Hepatocyte (in vitro differentiated cells): ENCODE measurements around the gene LTN1. TPM values are rescaled to one million over a fixed set of nuclear protein-coding genes. Genes with fewer than 3 reads are reported as not detected.
A peak's percentile ranks its signal among the peaks of the same experiment; 100 is the strongest.

ENCODE experiments used
- DNase-seq: peaks from one replicate; pipeline ENCODE4 v3.0.0-alpha.2; 2016; ENCODE audit warnings: low spot score
- H2AFZ ChIP-seq: fragments of 200-600 bp; sonication (generic); 2 replicates; pipeline ENCODE4 v1.6.0; 2016; ENCODE audit warnings: antibody characterized with exemption, mild to moderate bottlenecking
- H3K27ac ChIP-seq: fragments of 200-600 bp; sonication (generic); 2 replicates; pipeline ENCODE4 v1.5.1; 2016; ENCODE audit warnings: mild to moderate bottlenecking
- H3K27me3 ChIP-seq: fragments of 200-600 bp; sonication (generic); 2 replicates; pipeline ENCODE4 v1.6.1; 2016
- H3K36me3 ChIP-seq: fragments of 200-600 bp; sonication (generic); replicated peaks from 2 replicates; pipeline ENCODE4 v1.5.1; 2016; ENCODE audit warnings: low read depth; ENCODE audit not compliant: insufficient read depth
- H3K4me1 ChIP-seq: fragments of 200-600 bp; sonication (generic); 2 replicates; pipeline ENCODE4 v1.5.1; 2016; ENCODE audit warnings: mild to moderate bottlenecking, moderate library complexity; ENCODE audit not compliant: insufficient read depth
- H3K4me2 ChIP-seq: fragments of 200-600 bp; sonication (generic); 2 replicates; pipeline ENCODE4 v1.6.0; 2016
- H3K4me3 ChIP-seq: fragments of 200-600 bp; sonication (generic); 2 replicates; pipeline ENCODE4 v1.5.1; 2016; ENCODE audit warnings: mild to moderate bottlenecking
- H3K79me2 ChIP-seq: fragments of 200-600 bp; sonication (generic); 2 replicates; pipeline ENCODE4 v1.6.0; 2017; ENCODE audit warnings: mild to moderate bottlenecking
- H3K9me2 ChIP-seq: fragments of 200-600 bp; sonication (generic); replicated peaks from 2 replicates; pipeline ENCODE4 v1.6.0; 2017; ENCODE audit warnings: mild to moderate bottlenecking; ENCODE audit not compliant: insufficient read depth
- H3K9me3 ChIP-seq: fragments of 200-600 bp; sonication (generic); 2 replicates; pipeline ENCODE4 v1.5.1; 2016; ENCODE audit warnings: low read depth, mild to moderate bottlenecking
- H4K20me1 ChIP-seq: fragments of 200-600 bp; sonication (generic); 2 replicates; pipeline ENCODE4 v1.6.0; 2016; ENCODE audit warnings: mild to moderate bottlenecking; ENCODE audit not compliant: insufficient read depth, poor library complexity, severe bottlenecking
- CTCF ChIP-seq: fragments of 200-600 bp; sonication (generic); IDR thresholded peaks from 2 replicates; pipeline ENCODE4 v1.5.1; 2016; ENCODE audit warnings: antibody characterized with exemption, mild to moderate bottlenecking; ENCODE audit not compliant: poor library complexity
- EZH2 ChIP-seq: fragments of 200-600 bp; sonication (generic); IDR thresholded peaks from 2 replicates; pipeline ENCODE4 v1.6.1; 2016; ENCODE audit warnings: antibody characterized with exemption, mild to moderate bottlenecking, borderline replicate concordance
- EZH2phosphoT487 ChIP-seq: fragments of 200-600 bp; sonication (generic); IDR thresholded peaks from one replicate; pipeline ENCODE4 v1.6.1; 2018; ENCODE audit warnings: antibody characterized with exemption, mild to moderate bottlenecking, low read depth, moderate library complexity; ENCODE audit not compliant: unreplicated experiment, severe bottlenecking
- WGBS: methylation state at CpG from one replicate; pipeline ENCODE4 v1.1.6; 2016; ENCODE audit warnings: low lambda C conversion rate; ENCODE audit errors: missing lambda C conversion rate; 5-methylcytosine and 5-hydroxymethylcytosine counted together
- polyA plus RNA-seq: library from polyadenylated mRNA; unstranded; fragments of >200 nt; fragmentation: Nextera tagmentation; extraction: Ambion mirVana; gene quantifications from 2 replicates; pipeline ENCODE4 v1.2.1, GENCODE V29; 2016
- total RNA-seq: library from RNA; depleted of rRNA; stranded (reverse); fragments of >200 nt; gene quantifications from 2 replicates; pipeline ENCODE4 v1.2.3, GENCODE V29; 2014

The LTN1 gene
- total and polyA plus RNA-seq, 2 experiments from 2014 or later, result 9.7 to 35.8 TPM

GRCh38 chr21:29024474-29025327 lies 32.0 kb upstream of the LTN1 start, which contains the start of gene USP16:
TSS of gene USP16 (plus strand) at chr21:29024668. CDS start at chr21:29027914, 3,246 bp downstream.
- H3K27ac ChIP-seq, result peak within 1 kb of the TSS; percentile 97
- H3K36me3 ChIP-seq, result no peaks in the 10 kb centered on the region
- H3K4me1 ChIP-seq, result peaks cover 7% of the 10 kb centered on the region
- no peak for TF ChIP-seq CTCF
- TF ChIP-seq EZH2, result no peak
- no peak for TF ChIP-seq EZH2phosphoT487
- under 1% methylated on average over 47 of the region's 48 CpGs for WGBS
- H3K79me2 ChIP-seq, result peaks cover 40% of the 10 kb centered on the region
- peak within 1 kb of the TSS; percentile 76 for H2AFZ ChIP-seq
- DNase-seq, result peak; percentile 96
- no peaks in the 10 kb centered on the region for H3K9me2 ChIP-seq
- peak within 1 kb of the TSS; percentile 78 for H3K4me2 ChIP-seq
- H3K9me3 ChIP-seq, result no peaks in the 10 kb centered on the region
- H3K4me3 ChIP-seq, result peak within 1 kb of the TSS; percentile 36
- peaks cover 3% of the 10 kb centered on the region for H4K20me1 ChIP-seq
- no peaks in the 10 kb centered on the region for H3K27me3 ChIP-seq

- Histone ChIP-seq H3K9me3 (no peaks in the 10 kb centered on the region), H3K4me1 (peaks cover 7% of the 10 kb centered on the region), H3K36me3 (no peaks in the 10 kb centered on the region), H3K9me2 (no peaks in the 10 kb centered on the region), H4K20me1 (peaks cover 3% of the 10 kb centered on the region), H2AFZ (no peak overlapping the region), H3K27me3 (no peaks in the 10 kb centered on the region), H3K27ac (no peak overlapping the region), H3K4me2 (no peak overlapping the region), H3K4me3 (no peak overlapping the region), H3K79me2 (peaks cover 35% of the 10 kb centered on the region)
- 93% methylated on average over 4 of the region's 4 CpGs for WGBS
- TF ChIP-seq EZH2phosphoT487, result no peak
- no peak for TF ChIP-seq CTCF
- no peak for TF ChIP-seq EZH2
- DNase-seq, result no peak
These were observed 29.5 kb upstream of the LTN1 start for GRCh38 chr21:29022166-29022565.

- H4K20me1 ChIP-seq, result no peaks in the 10 kb centered on the region
- peaks cover 19% of the 10 kb centered on the region for H3K79me2 ChIP-seq
- no peaks in the 10 kb centered on the region for H3K4me1 ChIP-seq
- peak overlapping the region; percentile 85 for H2AFZ ChIP-seq
- TF ChIP-seq EZH2 (no peak), EZH2phosphoT487 (no peak), CTCF (no peak)
- H3K9me2 ChIP-seq, result no peaks in the 10 kb centered on the region
- WGBS, result 59% methylated on average over 12 of the region's 12 CpGs
- no peak for DNase-seq
- no peaks in the 10 kb centered on the region for H3K36me3 ChIP-seq
- no peaks in the 10 kb centered on the region for H3K27me3 ChIP-seq
- peak overlapping the region; percentile 79 for H3K27ac ChIP-seq
- H3K4me2 ChIP-seq, result peak overlapping the region; percentile 71
- H3K9me3 ChIP-seq, result no peaks in the 10 kb centered on the region
- H3K4me3 ChIP-seq, result peak overlapping the region; percentile 52
These were observed 25.9 kb upstream of the LTN1 start for GRCh38 chr21:29018540-29018939.
